Liver (tissue), 9 donors: ENCODE data around the gene NEK10. TPM values are rescaled to one million over a fixed set of nuclear protein-coding genes. Genes with fewer than 3 reads are reported as not detected.

ENCODE experiments used
- DNase-seq: peaks from one replicate; pipeline ENCODE4 v3.0.0-alpha.2; 2017; ENCODE audit warnings: low spot score
- H3K27ac ChIP-seq, 2 donors: one replicate each; pipeline ENCODE4 v1.7.0; 2013; ENCODE audit warnings: inconsistent platforms in 2 of 2, low read length in 2 of 2, control low read depth in 1 of 2, low read depth in 1 of 2, mild to moderate bottlenecking in 1 of 2
- H3K27me3 ChIP-seq, 4 donors: one replicate each; pipeline versions ENCODE4 v1.6.1 to v1.7.0; 2013; ENCODE audit warnings: low read length in 3 of 4, inconsistent platforms in 1 of 4, mild to moderate bottlenecking in 1 of 4, moderate library complexity in 1 of 4; ENCODE audit not compliant: control insufficient read depth in 4 of 4, insufficient read depth in 4 of 4
- H3K36me3 ChIP-seq, 4 donors: one replicate each; pipeline versions ENCODE4 v1.6.1 to v1.7.0; 2013; ENCODE audit warnings: low read length in 3 of 4, mild to moderate bottlenecking in 3 of 4, low read depth in 1 of 4, moderate library complexity in 1 of 4; ENCODE audit not compliant: control insufficient read depth in 4 of 4, insufficient read depth in 3 of 4
- H3K4me1 ChIP-seq, 4 donors: one replicate each; pipeline versions ENCODE4 v1.6.1 to v1.7.0; 2013; ENCODE audit warnings: low read length in 3 of 4, mild to moderate bottlenecking in 3 of 4, moderate library complexity in 1 of 4; ENCODE audit not compliant: control insufficient read depth in 4 of 4, insufficient read depth in 4 of 4
- H3K4me3 ChIP-seq, 3 donors: one replicate each; pipeline versions ENCODE4 v1.6.1 to v1.7.0; 2013; ENCODE audit warnings: low read length in 3 of 3, control low read depth in 1 of 3, low read depth in 1 of 3, mild to moderate bottlenecking in 1 of 3
- H3K9ac ChIP-seq, 2 donors: one replicate each; pipeline ENCODE4 v1.7.0; 2013; ENCODE audit warnings: low read length in 2 of 2, mild to moderate bottlenecking in 2 of 2, moderate library complexity in 2 of 2, control low read depth in 1 of 2, low read depth in 1 of 2
- H3K9me3 ChIP-seq, 4 donors: one replicate each; pipeline versions ENCODE4 v1.6.1 to v1.7.0; 2013; ENCODE audit warnings: low read length in 3 of 4; ENCODE audit not compliant: control insufficient read depth in 4 of 4
- ATF3 ChIP-seq: IDR thresholded peaks from 2 replicates; pipeline ENCODE4 v1.6.1; 2016; ENCODE audit warnings: antibody characterized with exemption
- EGR1 ChIP-seq, 2 donors: IDR thresholded peaks; 2 replicates each; pipeline ENCODE4 v1.6.1; 2016 to 2018; ENCODE audit warnings: antibody characterized with exemption in 2 of 2, low read depth in 2 of 2
- GABPA ChIP-seq, 2 donors: IDR thresholded peaks in 1 of 2; conservative IDR thresholded peaks in 1 of 2; 2 replicates each; pipeline ENCODE4 v1.6.1; 2016; ENCODE audit warnings: antibody characterized with exemption in 2 of 2, mild to moderate bottlenecking in 1 of 2, moderate library complexity in 1 of 2
- HNF4A ChIP-seq, 2 donors: conservative IDR thresholded peaks; 2 replicates each; pipeline ENCODE4 v1.6.1; 2016; ENCODE audit warnings: antibody characterized with exemption in 2 of 2, mild to moderate bottlenecking in 2 of 2
- HNF4G ChIP-seq: IDR thresholded peaks from 2 replicates; pipeline ENCODE4 v1.6.1; 2016; ENCODE audit warnings: antibody characterized with exemption
- JUND ChIP-seq, 2 donors: IDR thresholded peaks; 2 replicates each; pipeline ENCODE4 v1.6.1; 2016; ENCODE audit warnings: antibody characterized with exemption in 2 of 2
- MAX ChIP-seq: IDR thresholded peaks from 2 replicates; pipeline ENCODE4 v1.6.1; 2016; ENCODE audit warnings: antibody characterized with exemption
- NR2F2 ChIP-seq: IDR thresholded peaks from 2 replicates; pipeline ENCODE4 v1.6.1; 2016; ENCODE audit warnings: antibody characterized with exemption
- RAD21 ChIP-seq, 2 donors: IDR thresholded peaks; 2 replicates each; pipeline ENCODE4 v1.6.1; 2016; ENCODE audit warnings: antibody characterized with exemption in 2 of 2, mild to moderate bottlenecking in 2 of 2
- REST ChIP-seq: IDR thresholded peaks from 2 replicates; pipeline ENCODE4 v1.6.1; 2016; ENCODE audit warnings: antibody characterized with exemption, mild to moderate bottlenecking
- RXRA ChIP-seq, 2 donors: IDR thresholded peaks; 2 replicates each; pipeline ENCODE4 v1.6.1; 2017 to 2018; ENCODE audit warnings: antibody characterized with exemption in 2 of 2, mild to moderate bottlenecking in 1 of 2
- ZBTB33 ChIP-seq: IDR thresholded peaks from 2 replicates; pipeline ENCODE4 v1.6.1; 2016; ENCODE audit warnings: antibody characterized with exemption
- polyA plus RNA-seq, 2 donors: library from polyadenylated mRNA; stranded (reverse) in 1 of 2; unstranded in 1 of 2; fragments of 200-250 nt in 1 of 2; fragments of >200 nt in 1 of 2; fragmentation: Nextera tagmentation in 1 of 2; extraction: Ambion mirVana in 1 of 2; gene quantifications; one replicate each; pipeline versions ENCODE4 v1.2.1 to v1.2.3, GENCODE V29; 2013 to 2015
- total RNA-seq, 2 donors: library from RNA; depleted of rRNA; stranded (reverse); fragments of >200 nt; gene quantifications; one replicate each; pipeline ENCODE4 v1.2.3, GENCODE V29; 2014
- donor health status: healthy.
- donor health status: healthy.
- donor health status: healthy.
- donor health status: healthy.
- donor health status: healthy.

NEK10 gene
- total and polyA plus RNA-seq, 4 donors: 0.23 to 2.1 (median 0.70) TPM; not detected in 1

GRCh38 chr3:27378331-27378730 lies 9.1 kb upstream of the NEK10 start:
- Histone ChIP-seq H3K9ac (no peak overlapping the region), H3K36me3 (no peaks in the 10 kb centered on the region)

More at GRCh38 chr3:27378331-27378730, 9.1 kb upstream of the NEK10 start:
- Histone ChIP-seq H3K27me3 (no peaks in the 10 kb centered on the region), H3K4me1 (peaks cover 0 to 11% (median 4%) of the 10 kb centered on the region in 4 donors), H3K9me3 (no peaks in the 10 kb centered on the region), H3K27ac (no peak overlapping the region), H3K4me3 (no peak overlapping the region)
- DNase-seq: no peak
- TF ChIP-seq GABPA (IDR thresholded peaks at IDR 0.05 in 1 of 2, conservative IDR thresholded peaks at IDR 0.05 in 1 of 2): no peak
- TF ChIP-seq ATF3: no peak
- TF ChIP-seq ZBTB33: no peak
- no peak for TF ChIP-seq HNF4G
- no peak for TF ChIP-seq RXRA (IDR thresholded peaks at IDR 0.05)
- no peak for TF ChIP-seq REST
- TF ChIP-seq EGR1 (IDR thresholded peaks at IDR 0.05; ENCODE audit: low read depth in 2 of 2): no peak
- TF ChIP-seq JUND (IDR thresholded peaks at IDR 0.05): no peak
- TF ChIP-seq NR2F2: no peak
- TF ChIP-seq MAX: no peak
- no peak for TF ChIP-seq HNF4A (conservative IDR thresholded peaks at IDR 0.05)
- no peak for TF ChIP-seq RAD21 (IDR thresholded peaks at IDR 0.05)
